Liver (tissue), 9 donors: Measurements from ENCODE around the gene STOML1. TPM values are rescaled to one million over a fixed set of nuclear protein-coding genes. Genes with fewer than 3 reads are reported as not detected.

ENCODE experiments used
- DNase-seq: peaks from one replicate; pipeline ENCODE4 v3.0.0-alpha.2; 2017; ENCODE audit warnings: low spot score
- H3K27ac ChIP-seq, 2 donors: one replicate each; pipeline ENCODE4 v1.7.0; 2013; ENCODE audit warnings: inconsistent platforms in 2 of 2, low read length in 2 of 2, control low read depth in 1 of 2, low read depth in 1 of 2, mild to moderate bottlenecking in 1 of 2
- H3K27me3 ChIP-seq, 4 donors: one replicate each; pipeline versions ENCODE4 v1.6.1 to v1.7.0; 2013; ENCODE audit warnings: low read length in 3 of 4, inconsistent platforms in 1 of 4, mild to moderate bottlenecking in 1 of 4, moderate library complexity in 1 of 4; ENCODE audit not compliant: control insufficient read depth in 4 of 4, insufficient read depth in 4 of 4
- H3K36me3 ChIP-seq, 4 donors: one replicate each; pipeline versions ENCODE4 v1.6.1 to v1.7.0; 2013; ENCODE audit warnings: low read length in 3 of 4, mild to moderate bottlenecking in 3 of 4, low read depth in 1 of 4, moderate library complexity in 1 of 4; ENCODE audit not compliant: control insufficient read depth in 4 of 4, insufficient read depth in 3 of 4
- H3K4me1 ChIP-seq, 4 donors: one replicate each; pipeline versions ENCODE4 v1.6.1 to v1.7.0; 2013; ENCODE audit warnings: low read length in 3 of 4, mild to moderate bottlenecking in 3 of 4, moderate library complexity in 1 of 4; ENCODE audit not compliant: control insufficient read depth in 4 of 4, insufficient read depth in 4 of 4
- H3K4me3 ChIP-seq, 3 donors: one replicate each; pipeline versions ENCODE4 v1.6.1 to v1.7.0; 2013; ENCODE audit warnings: low read length in 3 of 3, control low read depth in 1 of 3, low read depth in 1 of 3, mild to moderate bottlenecking in 1 of 3
- H3K9ac ChIP-seq, 2 donors: one replicate each; pipeline ENCODE4 v1.7.0; 2013; ENCODE audit warnings: low read length in 2 of 2, mild to moderate bottlenecking in 2 of 2, moderate library complexity in 2 of 2, control low read depth in 1 of 2, low read depth in 1 of 2
- H3K9me3 ChIP-seq, 4 donors: one replicate each; pipeline versions ENCODE4 v1.6.1 to v1.7.0; 2013; ENCODE audit warnings: low read length in 3 of 4; ENCODE audit not compliant: control insufficient read depth in 4 of 4
- EGR1 ChIP-seq, 2 donors: IDR thresholded peaks; 2 replicates each; pipeline ENCODE4 v1.6.1; 2016 to 2018; ENCODE audit warnings: antibody characterized with exemption in 2 of 2, low read depth in 2 of 2
- FOXA1 ChIP-seq: IDR thresholded peaks from 2 replicates; pipeline ENCODE4 v1.6.1; 2016; ENCODE audit warnings: antibody characterized with exemption
- FOXA2 ChIP-seq: IDR thresholded peaks from 2 replicates; pipeline ENCODE4 v1.6.1; 2016; ENCODE audit warnings: antibody characterized with exemption
- GABPA ChIP-seq, 2 donors: IDR thresholded peaks in 1 of 2; conservative IDR thresholded peaks in 1 of 2; 2 replicates each; pipeline ENCODE4 v1.6.1; 2016; ENCODE audit warnings: antibody characterized with exemption in 2 of 2, mild to moderate bottlenecking in 1 of 2, moderate library complexity in 1 of 2
- HNF4A ChIP-seq, 2 donors: conservative IDR thresholded peaks; 2 replicates each; pipeline ENCODE4 v1.6.1; 2016; ENCODE audit warnings: antibody characterized with exemption in 2 of 2, mild to moderate bottlenecking in 2 of 2
- HNF4G ChIP-seq: IDR thresholded peaks from 2 replicates; pipeline ENCODE4 v1.6.1; 2016; ENCODE audit warnings: antibody characterized with exemption
- JUND ChIP-seq, 2 donors: IDR thresholded peaks; 2 replicates each; pipeline ENCODE4 v1.6.1; 2016; ENCODE audit warnings: antibody characterized with exemption in 2 of 2
- NR2F2 ChIP-seq: IDR thresholded peaks from 2 replicates; pipeline ENCODE4 v1.6.1; 2016; ENCODE audit warnings: antibody characterized with exemption
- RAD21 ChIP-seq, 2 donors: IDR thresholded peaks; 2 replicates each; pipeline ENCODE4 v1.6.1; 2016; ENCODE audit warnings: antibody characterized with exemption in 2 of 2, mild to moderate bottlenecking in 2 of 2
- RXRA ChIP-seq, 2 donors: IDR thresholded peaks; 2 replicates each; pipeline ENCODE4 v1.6.1; 2017 to 2018; ENCODE audit warnings: antibody characterized with exemption in 2 of 2, mild to moderate bottlenecking in 1 of 2
- SP1 ChIP-seq: IDR thresholded peaks from 2 replicates; pipeline ENCODE4 v1.6.1; 2018; ENCODE audit warnings: antibody characterized with exemption, mild to moderate bottlenecking
- TAF1 ChIP-seq: conservative IDR thresholded peaks from 2 replicates; pipeline ENCODE4 v1.6.1; 2016; ENCODE audit warnings: antibody characterized with exemption, mild to moderate bottlenecking
- YY1 ChIP-seq: IDR thresholded peaks from 2 replicates; pipeline ENCODE4 v1.6.1; 2016; ENCODE audit warnings: antibody characterized with exemption, mild to moderate bottlenecking
- WGBS: extraction: QIAGEN DNeasy Blood & Tissue Kit; methylation state at CpG from one replicate; pipeline ENCODE4 v1.1.7; 2013; 5-methylcytosine and 5-hydroxymethylcytosine counted together
- polyA plus RNA-seq, 2 donors: library from polyadenylated mRNA; stranded (reverse) in 1 of 2; unstranded in 1 of 2; fragments of 200-250 nt in 1 of 2; fragments of >200 nt in 1 of 2; fragmentation: Nextera tagmentation in 1 of 2; extraction: Ambion mirVana in 1 of 2; gene quantifications; one replicate each; pipeline versions ENCODE4 v1.2.1 to v1.2.3, GENCODE V29; 2013 to 2015
- total RNA-seq, 2 donors: library from RNA; depleted of rRNA; stranded (reverse); fragments of >200 nt; gene quantifications; one replicate each; pipeline ENCODE4 v1.2.3, GENCODE V29; 2014
- TF ChIP-seq, protein P1 (sequence below): fragments of 150-350 bp; IDR thresholded peaks from 2 replicates; pipeline ENCODE4 v1.5.1; 2017; ENCODE audit warnings: improper control_type of control experiment, low read depth, low read length; ENCODE audit not compliant: missing input control
- TF ChIP-seq, protein P2 (sequence below): IDR thresholded peaks from 2 replicates; pipeline ENCODE4 v1.6.1; 2016; ENCODE audit warnings: antibody characterized with exemption
- TF ChIP-seq, protein P3 (sequence below): IDR thresholded peaks from 2 replicates; pipeline ENCODE4 v1.6.1; 2016; ENCODE audit warnings: antibody characterized with exemption
- TF ChIP-seq, protein P4 (sequence below): IDR thresholded peaks from 2 replicates; pipeline ENCODE4 v1.6.1; 2016; ENCODE audit warnings: antibody characterized with exemption, mild to moderate bottlenecking
- TF ChIP-seq, protein P5 (sequence below): IDR thresholded peaks from 2 replicates; pipeline ENCODE4 v1.6.1; 2016; ENCODE audit warnings: antibody characterized with exemption
- donor health status: healthy.
- donor health status: healthy.
- donor health status: healthy.
- donor health status: healthy.
- donor health status: healthy.

Gene STOML1
- total and polyA plus RNA-seq, 4 donors = 5.4 to 9.4 (median 6.4) TPM

DNA sequence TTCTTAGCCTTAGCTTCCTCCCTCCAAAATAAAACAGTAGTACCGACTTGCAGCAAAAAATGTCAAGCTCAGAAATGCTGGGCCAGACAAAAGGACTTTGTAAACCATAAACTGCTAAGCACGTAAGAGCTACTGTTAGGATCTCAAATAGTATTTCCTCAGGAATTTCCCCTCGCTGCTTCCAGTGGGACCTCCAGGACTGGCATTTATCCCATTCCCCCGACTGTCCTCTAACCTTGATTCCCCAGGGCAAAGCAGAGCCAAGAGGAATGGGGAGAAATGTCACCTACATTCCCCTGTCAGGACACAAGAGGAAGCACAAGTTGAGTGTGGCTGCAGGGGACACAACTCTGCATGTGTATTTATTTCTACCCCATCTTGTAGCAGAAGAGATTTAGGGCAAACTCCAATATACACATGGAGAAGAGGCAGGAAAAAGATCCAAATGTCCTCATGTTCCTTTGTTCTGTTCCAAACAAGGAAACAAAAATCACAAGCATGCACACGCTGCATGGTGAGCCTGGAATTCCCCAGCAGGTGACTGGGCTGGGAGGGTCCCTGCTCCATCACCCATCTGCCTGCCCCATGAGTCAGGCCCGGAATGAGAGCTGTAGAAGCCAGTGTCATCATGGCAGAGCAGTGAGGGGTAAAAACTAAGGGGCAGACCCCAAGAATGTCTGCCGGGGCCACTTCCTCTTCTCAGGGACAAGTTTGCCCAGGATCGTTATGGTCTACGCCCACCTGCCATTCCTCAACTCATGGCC is 4.2 kb downstream of the STOML1 start:
- Histone ChIP-seq H3K27me3 (no peaks in the 10 kb centered on the region), H3K9me3 (no peaks in the 10 kb centered on the region), H3K27ac (no peak overlapping the region), H3K4me3 (no peak overlapping the region), H3K9ac (no peak overlapping the region), H3K36me3 (peaks cover 0 to 20% (median 0%) of the 10 kb centered on the region in 4 donors), H3K4me1 (peaks cover 6 to 16% (median 12%) of the 10 kb centered on the region in 4 donors)
- TF ChIP-seq, protein P1, sequence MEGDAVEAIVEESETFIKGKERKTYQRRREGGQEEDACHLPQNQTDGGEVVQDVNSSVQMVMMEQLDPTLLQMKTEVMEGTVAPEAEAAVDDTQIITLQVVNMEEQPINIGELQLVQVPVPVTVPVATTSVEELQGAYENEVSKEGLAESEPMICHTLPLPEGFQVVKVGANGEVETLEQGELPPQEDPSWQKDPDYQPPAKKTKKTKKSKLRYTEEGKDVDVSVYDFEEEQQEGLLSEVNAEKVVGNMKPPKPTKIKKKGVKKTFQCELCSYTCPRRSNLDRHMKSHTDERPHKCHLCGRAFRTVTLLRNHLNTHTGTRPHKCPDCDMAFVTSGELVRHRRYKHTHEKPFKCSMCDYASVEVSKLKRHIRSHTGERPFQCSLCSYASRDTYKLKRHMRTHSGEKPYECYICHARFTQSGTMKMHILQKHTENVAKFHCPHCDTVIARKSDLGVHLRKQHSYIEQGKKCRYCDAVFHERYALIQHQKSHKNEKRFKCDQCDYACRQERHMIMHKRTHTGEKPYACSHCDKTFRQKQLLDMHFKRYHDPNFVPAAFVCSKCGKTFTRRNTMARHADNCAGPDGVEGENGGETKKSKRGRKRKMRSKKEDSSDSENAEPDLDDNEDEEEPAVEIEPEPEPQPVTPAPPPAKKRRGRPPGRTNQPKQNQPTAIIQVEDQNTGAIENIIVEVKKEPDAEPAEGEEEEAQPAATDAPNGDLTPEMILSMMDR = no peak
- no peak for TF ChIP-seq NR2F2
- TF ChIP-seq HNF4A (conservative IDR thresholded peaks at IDR 0.05) = no peak
- TF ChIP-seq YY1 = no peak
- no peak for TF ChIP-seq JUND (IDR thresholded peaks at IDR 0.05)
- TF ChIP-seq, protein P2, sequence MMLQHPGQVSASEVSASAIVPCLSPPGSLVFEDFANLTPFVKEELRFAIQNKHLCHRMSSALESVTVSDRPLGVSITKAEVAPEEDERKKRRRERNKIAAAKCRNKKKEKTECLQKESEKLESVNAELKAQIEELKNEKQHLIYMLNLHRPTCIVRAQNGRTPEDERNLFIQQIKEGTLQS = no peak
- no peak for TF ChIP-seq HNF4G
- no peak for TF ChIP-seq SP1
- no peak for TF ChIP-seq RXRA (IDR thresholded peaks at IDR 0.05)
- TF ChIP-seq, protein P3, sequence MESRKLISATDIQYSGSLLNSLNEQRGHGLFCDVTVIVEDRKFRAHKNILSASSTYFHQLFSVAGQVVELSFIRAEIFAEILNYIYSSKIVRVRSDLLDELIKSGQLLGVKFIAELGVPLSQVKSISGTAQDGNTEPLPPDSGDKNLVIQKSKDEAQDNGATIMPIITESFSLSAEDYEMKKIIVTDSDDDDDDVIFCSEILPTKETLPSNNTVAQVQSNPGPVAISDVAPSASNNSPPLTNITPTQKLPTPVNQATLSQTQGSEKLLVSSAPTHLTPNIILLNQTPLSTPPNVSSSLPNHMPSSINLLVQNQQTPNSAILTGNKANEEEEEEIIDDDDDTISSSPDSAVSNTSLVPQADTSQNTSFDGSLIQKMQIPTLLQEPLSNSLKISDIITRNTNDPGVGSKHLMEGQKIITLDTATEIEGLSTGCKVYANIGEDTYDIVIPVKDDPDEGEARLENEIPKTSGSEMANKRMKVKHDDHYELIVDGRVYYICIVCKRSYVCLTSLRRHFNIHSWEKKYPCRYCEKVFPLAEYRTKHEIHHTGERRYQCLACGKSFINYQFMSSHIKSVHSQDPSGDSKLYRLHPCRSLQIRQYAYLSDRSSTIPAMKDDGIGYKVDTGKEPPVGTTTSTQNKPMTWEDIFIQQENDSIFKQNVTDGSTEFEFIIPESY = no peak
- TF ChIP-seq, protein P4, sequence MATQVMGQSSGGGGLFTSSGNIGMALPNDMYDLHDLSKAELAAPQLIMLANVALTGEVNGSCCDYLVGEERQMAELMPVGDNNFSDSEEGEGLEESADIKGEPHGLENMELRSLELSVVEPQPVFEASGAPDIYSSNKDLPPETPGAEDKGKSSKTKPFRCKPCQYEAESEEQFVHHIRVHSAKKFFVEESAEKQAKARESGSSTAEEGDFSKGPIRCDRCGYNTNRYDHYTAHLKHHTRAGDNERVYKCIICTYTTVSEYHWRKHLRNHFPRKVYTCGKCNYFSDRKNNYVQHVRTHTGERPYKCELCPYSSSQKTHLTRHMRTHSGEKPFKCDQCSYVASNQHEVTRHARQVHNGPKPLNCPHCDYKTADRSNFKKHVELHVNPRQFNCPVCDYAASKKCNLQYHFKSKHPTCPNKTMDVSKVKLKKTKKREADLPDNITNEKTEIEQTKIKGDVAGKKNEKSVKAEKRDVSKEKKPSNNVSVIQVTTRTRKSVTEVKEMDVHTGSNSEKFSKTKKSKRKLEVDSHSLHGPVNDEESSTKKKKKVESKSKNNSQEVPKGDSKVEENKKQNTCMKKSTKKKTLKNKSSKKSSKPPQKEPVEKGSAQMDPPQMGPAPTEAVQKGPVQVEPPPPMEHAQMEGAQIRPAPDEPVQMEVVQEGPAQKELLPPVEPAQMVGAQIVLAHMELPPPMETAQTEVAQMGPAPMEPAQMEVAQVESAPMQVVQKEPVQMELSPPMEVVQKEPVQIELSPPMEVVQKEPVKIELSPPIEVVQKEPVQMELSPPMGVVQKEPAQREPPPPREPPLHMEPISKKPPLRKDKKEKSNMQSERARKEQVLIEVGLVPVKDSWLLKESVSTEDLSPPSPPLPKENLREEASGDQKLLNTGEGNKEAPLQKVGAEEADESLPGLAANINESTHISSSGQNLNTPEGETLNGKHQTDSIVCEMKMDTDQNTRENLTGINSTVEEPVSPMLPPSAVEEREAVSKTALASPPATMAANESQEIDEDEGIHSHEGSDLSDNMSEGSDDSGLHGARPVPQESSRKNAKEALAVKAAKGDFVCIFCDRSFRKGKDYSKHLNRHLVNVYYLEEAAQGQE = no peak
- no peak for TF ChIP-seq TAF1
- no peak for TF ChIP-seq EGR1 (IDR thresholded peaks at IDR 0.05; ENCODE audit: low read depth in 2 of 2)
- no peak for TF ChIP-seq FOXA1
- TF ChIP-seq FOXA2 = no peak
- TF ChIP-seq RAD21 (IDR thresholded peaks at IDR 0.05) = no peak
- TF ChIP-seq, protein P5, sequence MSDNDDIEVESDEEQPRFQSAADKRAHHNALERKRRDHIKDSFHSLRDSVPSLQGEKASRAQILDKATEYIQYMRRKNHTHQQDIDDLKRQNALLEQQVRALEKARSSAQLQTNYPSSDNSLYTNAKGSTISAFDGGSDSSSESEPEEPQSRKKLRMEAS = no peak
- TF ChIP-seq GABPA (IDR thresholded peaks at IDR 0.05 in 1 of 2, conservative IDR thresholded peaks at IDR 0.05 in 1 of 2) = no peak
- WGBS = 73% methylated on average over 9 of the region's 9 CpGs
- DNase-seq = no peak
